ENCODE measurements around the gene CRNN. TPM values are rescaled to one million over a fixed set of nuclear protein-coding genes. Genes with fewer than 3 reads are reported as not detected.

CRNN gene
- total and polyA plus RNA-seq, 8 donors: not detected

GRCh38 chr1:152394151-152394550, 19.9 kb downstream of the CRNN start:
- no peak for ATAC-seq
- no peaks in the 10 kb centered on the region for H3K9me3 ChIP-seq
- no peak overlapping the region for H3K27ac ChIP-seq
- peaks cover 0 to 8% of the 10 kb centered on the region in 2 donors for H3K27me3 ChIP-seq
- no peak for DNase-seq
- no peaks in the 10 kb centered on the region for H3K36me3 ChIP-seq
- no peak for TF ChIP-seq CTCF (IDR thresholded peaks at IDR 0.05)
- intact Hi-C loops (cut with DNase I): no loop called here
- H3K4me1 ChIP-seq: no peaks in the 10 kb centered on the region
- H3K4me3 ChIP-seq: no peak overlapping the region

DNA sequence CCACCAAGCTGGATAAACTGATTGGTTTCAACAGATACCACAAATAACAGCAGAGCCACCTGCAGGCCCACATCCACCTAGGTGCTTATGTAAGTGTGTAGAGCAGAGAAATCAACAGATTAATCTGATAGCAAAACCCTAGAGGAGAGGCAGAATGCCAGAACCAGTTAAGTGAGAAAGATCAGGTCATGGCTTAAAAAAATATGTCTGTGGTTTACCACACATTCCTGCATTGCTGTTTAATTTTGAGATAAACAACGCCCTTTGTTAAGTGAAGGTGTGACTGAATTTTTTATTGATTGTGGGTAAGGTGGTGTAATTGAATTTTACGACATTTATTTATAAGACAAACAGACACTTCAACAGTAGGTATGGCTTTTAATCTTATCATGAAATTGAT, 21.2 kb downstream of the CRNN start:
- Histone ChIP-seq H3K36me3 (no peaks in the 10 kb centered on the region), H3K27me3 (peaks cover 0 to 8% of the 10 kb centered on the region in 2 donors), H3K9me3 (no peaks in the 10 kb centered on the region), H3K27ac (no peak overlapping the region), H3K4me1 (no peaks in the 10 kb centered on the region), H3K4me3 (no peak overlapping the region)
- DNase-seq (peak in 1 of 4 donors; percentile 10), ATAC-seq (peak; percentile 63)
- no peak for TF ChIP-seq CTCF (IDR thresholded peaks at IDR 0.05)
- intact Hi-C loops (cut with DNase I): no loop called here

GRCh38 chr1:152388889-152389288, 25.2 kb downstream of the CRNN start:
- DNase-seq: no peak
- Histone ChIP-seq H3K36me3 (no peaks in the 10 kb centered on the region), H3K27ac (no peak overlapping the region), H3K9me3 (no peaks in the 10 kb centered on the region), H3K27me3 (peaks cover 0 to 8% of the 10 kb centered on the region in 2 donors), H3K4me3 (no peak overlapping the region), H3K4me1 (no peaks in the 10 kb centered on the region)
- no peak for TF ChIP-seq CTCF (IDR thresholded peaks at IDR 0.05)
- no peak for ATAC-seq
- intact Hi-C loops (cut with DNase I): no loop called here

- intact Hi-C loops (cut with DNase I): no loop called here
- no peaks in the 10 kb centered on the region for H3K36me3 ChIP-seq
- no peak for DNase-seq
- peaks cover 0 to 8% of the 10 kb centered on the region in 2 donors for H3K27me3 ChIP-seq
- no peak for ATAC-seq
- no peak overlapping the region for H3K27ac ChIP-seq
- no peaks in the 10 kb centered on the region for H3K9me3 ChIP-seq
- no peak for TF ChIP-seq CTCF (IDR thresholded peaks at IDR 0.05)
- no peaks in the 10 kb centered on the region for H3K4me1 ChIP-seq
- H3K4me3 ChIP-seq: no peak overlapping the region
Observed at GRCh38 chr1:152386940-152387339, 27.1 kb downstream of the CRNN start.

DNA sequence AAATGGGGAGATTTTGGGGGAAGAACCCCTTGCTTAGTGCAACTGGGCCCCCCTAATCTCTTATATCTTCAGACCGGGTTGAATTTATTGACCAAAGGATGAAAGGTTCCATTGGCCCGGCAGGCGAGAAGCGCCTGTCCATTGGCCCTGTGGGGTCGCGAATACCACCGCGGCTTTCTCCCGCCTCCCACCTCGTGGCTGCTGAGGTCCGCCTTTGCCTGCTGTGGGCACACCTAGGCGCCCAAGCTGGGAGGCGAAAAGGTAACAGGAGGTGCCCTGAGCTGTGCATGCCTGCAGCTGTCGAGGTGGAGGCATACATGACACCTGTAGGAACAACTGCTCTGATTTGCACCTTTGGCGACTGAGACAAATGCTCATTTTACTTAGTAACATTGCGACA, 33.1 kb downstream of the CRNN start:
- H3K27me3 ChIP-seq: no peaks in the 10 kb centered on the region
- H3K36me3 ChIP-seq: no peaks in the 10 kb centered on the region
- ATAC-seq (no peak), DNase-seq (peak in 1 of 4 donors; percentile 59)
- TF ChIP-seq CTCF (IDR thresholded peaks at IDR 0.05): no peak
- no peak overlapping the region for H3K27ac ChIP-seq
- no peak overlapping the region for H3K4me3 ChIP-seq
- no peaks in the 10 kb centered on the region for H3K4me1 ChIP-seq
- intact Hi-C loops (cut with DNase I): no loop called here
- H3K9me3 ChIP-seq: no peaks in the 10 kb centered on the region

Data from left lung (tissue), 10 donors.